Measurements from ENCODE around the gene CTU2.

The CTU2 gene

GRCh38 chr16:88733630-88734360 is 27.5 kb downstream of the CTU2 start:
- no peak overlapping the region for H3K4me3 ChIP-seq (ENCODE audit: low read depth, low read length)
- TF ChIP-seq CTCF (IDR thresholded peaks at IDR 0.05; ENCODE audit: low read depth, low read length), result no peak

GRCh38 chr16:88734361-88734728 is 28.0 kb downstream of the CTU2 start:
- no peak overlapping the region for H3K4me3 ChIP-seq (ENCODE audit: low read depth, low read length)
- TF ChIP-seq CTCF (IDR thresholded peaks at IDR 0.05; ENCODE audit: low read depth, low read length), result no peak

- no peak for TF ChIP-seq CTCF (IDR thresholded peaks at IDR 0.05; ENCODE audit: low read depth, low read length)
Observed at GRCh38 chr16:88735121-88735520, 28.8 kb downstream of the CTU2 start.

GRCh38 chr16:88735616-88736015 is 29.3 kb downstream of the CTU2 start:
- H3K4me3 ChIP-seq (ENCODE audit: low read depth, low read length), result no peak overlapping the region
- TF ChIP-seq CTCF (IDR thresholded peaks at IDR 0.05; ENCODE audit: low read depth, low read length), result no peak

More at GRCh38 chr16:88735121-88735520, 28.8 kb downstream of the CTU2 start:
- no peak overlapping the region for H3K4me3 ChIP-seq (ENCODE audit: low read depth, low read length)

- H3K4me3 ChIP-seq (ENCODE audit: low read depth, low read length), result no peak overlapping the region
- TF ChIP-seq CTCF (IDR thresholded peaks at IDR 0.05; ENCODE audit: low read depth, low read length), result no peak
Observed at GRCh38 chr16:88736088-88736487, 29.8 kb downstream of the CTU2 start.

GRCh38 chr16:88736496-88736895 is 30.2 kb downstream of the CTU2 start:
- H3K4me3 ChIP-seq (ENCODE audit: low read depth, low read length), result no peak overlapping the region
- TF ChIP-seq CTCF (IDR thresholded peaks at IDR 0.05; ENCODE audit: low read depth, low read length), result no peak

- TF ChIP-seq CTCF (IDR thresholded peaks at IDR 0.05; ENCODE audit: low read depth, low read length), result peak; percentile 89
- H3K4me3 ChIP-seq (ENCODE audit: low read depth, low read length), result no peak overlapping the region
Observed at GRCh38 chr16:88737298-88738150, 31.2 kb downstream of the CTU2 start.

Measured in WI38 (cell line).